GM12801 (cell line): ENCODE measurements around the gene ALX1.

Source experiments
- TF ChIP-seq, protein P1 (sequence below): IDR thresholded peaks from one replicate; pipeline ENCODE4 v1.5.1; 2011; ENCODE audit warnings: control low read depth; ENCODE audit not compliant: insufficient read length; ENCODE audit errors: extremely low read depth

ALX1 gene

DNA sequence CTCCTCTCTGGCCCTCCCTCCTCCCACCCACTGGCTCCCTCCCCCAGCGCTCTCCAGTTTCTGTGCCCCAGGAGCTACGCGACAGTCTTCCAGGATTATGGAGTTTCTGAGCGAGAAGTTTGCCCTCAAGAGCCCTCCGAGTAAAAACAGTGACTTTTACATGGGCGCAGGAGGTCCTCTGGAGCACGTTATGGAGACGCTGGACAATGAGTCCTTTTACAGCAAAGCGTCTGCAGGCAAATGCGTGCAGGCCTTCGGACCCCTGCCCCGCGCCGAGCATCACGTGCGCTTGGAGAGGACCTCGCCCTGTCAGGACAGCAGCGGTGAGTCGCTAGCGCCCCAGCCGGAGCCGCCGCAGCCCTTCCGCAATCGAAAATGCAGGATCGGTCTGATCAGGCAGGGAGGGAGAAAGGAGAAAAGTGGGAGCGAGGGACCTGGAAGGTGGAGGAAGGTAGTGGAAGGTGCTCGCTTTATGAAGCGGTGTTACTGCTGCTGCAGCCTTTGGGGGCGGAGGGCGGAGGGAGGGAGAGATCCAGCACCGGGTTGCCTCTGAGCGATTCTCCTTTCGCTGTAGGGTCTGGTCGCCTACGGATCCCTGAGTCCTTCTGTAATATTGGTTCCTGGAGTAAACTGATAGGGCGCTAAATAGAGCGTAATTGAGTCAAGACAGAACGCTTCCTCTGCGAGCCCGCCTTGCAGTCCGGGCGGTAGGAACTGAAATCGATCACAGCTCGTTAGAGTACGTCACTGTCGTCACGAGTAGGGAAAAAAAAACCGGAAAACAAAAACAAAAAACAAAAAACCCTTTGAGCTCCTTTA, at the start of gene ALX1:
Gene ALX1 (plus strand): TSS at position 56 of the 819 bp plus-strand sequence. CDS start 42 bp downstream, at position 98.
- TF ChIP-seq, protein P1, sequence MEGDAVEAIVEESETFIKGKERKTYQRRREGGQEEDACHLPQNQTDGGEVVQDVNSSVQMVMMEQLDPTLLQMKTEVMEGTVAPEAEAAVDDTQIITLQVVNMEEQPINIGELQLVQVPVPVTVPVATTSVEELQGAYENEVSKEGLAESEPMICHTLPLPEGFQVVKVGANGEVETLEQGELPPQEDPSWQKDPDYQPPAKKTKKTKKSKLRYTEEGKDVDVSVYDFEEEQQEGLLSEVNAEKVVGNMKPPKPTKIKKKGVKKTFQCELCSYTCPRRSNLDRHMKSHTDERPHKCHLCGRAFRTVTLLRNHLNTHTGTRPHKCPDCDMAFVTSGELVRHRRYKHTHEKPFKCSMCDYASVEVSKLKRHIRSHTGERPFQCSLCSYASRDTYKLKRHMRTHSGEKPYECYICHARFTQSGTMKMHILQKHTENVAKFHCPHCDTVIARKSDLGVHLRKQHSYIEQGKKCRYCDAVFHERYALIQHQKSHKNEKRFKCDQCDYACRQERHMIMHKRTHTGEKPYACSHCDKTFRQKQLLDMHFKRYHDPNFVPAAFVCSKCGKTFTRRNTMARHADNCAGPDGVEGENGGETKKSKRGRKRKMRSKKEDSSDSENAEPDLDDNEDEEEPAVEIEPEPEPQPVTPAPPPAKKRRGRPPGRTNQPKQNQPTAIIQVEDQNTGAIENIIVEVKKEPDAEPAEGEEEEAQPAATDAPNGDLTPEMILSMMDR = no peak

DNA sequence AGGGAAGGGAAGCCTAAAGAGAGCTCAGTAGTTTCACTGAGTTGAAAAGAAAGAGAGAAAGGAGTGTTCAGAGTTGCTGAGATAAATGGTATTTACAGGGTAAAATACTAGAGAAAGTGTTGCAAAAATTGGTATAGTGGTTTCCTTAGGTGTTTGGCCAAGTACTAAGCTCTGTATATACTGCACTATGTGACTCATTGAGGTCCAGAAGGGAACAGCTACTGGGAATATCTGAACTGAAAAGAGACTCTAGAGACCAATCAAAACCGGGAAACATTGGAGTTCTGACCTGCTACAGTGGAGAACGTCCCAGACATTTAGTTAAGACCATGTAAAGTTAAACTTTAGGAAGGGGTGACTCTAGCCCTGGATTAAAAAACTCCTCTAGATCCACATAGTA, 42.7 kb upstream of the ALX1 start:
- TF ChIP-seq, protein P1 = no peak

DNA sequence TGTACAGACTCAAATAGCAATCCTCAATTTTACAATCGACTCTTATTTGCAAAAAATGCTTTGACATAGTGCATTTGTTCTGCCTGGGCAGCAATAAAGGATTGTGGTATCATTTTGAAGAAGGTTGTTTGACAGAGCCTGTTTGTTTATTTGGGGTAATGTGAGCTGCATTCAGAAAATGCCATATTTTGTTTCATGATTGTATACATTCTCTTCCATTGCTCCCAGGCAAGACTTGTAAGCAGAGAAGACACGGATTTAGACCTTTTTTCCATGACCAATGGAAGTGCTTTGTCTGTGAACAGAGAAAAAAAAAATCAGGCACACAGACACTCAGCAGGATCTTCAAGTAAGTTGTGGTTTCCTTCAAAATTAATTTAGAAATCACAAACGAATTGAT, 35.5 kb upstream of the ALX1 start:
- TF ChIP-seq, protein P1 = no peak

DNA sequence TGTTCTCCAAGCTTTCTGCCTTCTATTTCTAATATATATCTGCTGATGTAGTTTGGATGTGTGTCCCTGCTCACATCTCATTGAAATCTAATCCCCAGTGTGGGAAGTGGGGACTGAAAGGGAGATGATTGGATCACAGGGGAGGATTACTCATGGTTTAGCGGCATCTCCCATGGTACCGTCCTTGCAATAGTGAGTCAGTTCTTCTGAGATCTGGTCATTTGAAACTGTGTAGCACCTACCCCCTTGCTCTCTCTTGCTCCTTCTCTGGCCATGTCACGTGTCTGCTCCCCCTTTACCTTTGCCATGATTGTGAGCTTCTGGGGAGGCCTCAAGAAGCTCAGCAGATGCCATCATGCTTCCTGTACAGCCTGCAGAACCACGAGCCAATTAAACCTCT, 26.2 kb upstream of the ALX1 start:
- TF ChIP-seq, protein P1 = no peak

DNA sequence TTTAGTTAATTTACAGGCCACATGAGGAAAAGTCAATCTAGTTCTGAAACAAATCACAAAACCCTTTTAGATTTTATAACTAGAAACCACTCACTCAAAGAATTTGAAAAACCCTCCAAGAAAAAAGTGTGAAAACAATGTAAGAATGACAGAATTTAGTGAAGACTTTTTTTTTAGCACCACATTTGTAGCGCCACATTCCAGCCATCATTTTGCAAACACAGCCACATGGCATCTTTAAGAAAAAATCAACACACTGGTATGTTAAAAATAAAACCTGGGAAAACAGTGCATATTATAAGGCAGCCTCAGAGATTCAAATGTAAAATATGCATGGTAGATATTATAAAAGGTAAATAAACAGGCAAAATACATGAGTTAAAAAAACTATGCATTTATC, 22.3 kb upstream of the ALX1 start:
- TF ChIP-seq, protein P1 = no peak

DNA sequence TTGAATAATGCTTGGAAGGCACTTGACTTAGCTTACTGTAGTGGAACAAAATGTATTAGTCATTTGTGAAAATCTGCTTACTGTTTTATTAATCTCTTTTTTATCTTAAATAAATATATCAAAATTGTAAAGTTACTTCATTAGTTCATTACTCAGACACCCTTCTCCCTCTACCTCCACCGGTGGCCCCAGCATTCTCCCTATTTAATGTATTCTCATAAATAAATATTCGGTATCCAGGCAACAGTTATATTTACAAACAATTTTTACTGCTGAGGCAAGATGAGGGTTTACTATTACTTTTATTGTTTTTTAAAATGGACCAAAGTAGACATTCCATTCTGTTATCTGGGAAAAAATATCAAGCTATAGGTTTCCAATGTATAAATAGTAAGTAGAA, 19.6 kb upstream of the ALX1 start:
- TF ChIP-seq, protein P1 = no peak

DNA sequence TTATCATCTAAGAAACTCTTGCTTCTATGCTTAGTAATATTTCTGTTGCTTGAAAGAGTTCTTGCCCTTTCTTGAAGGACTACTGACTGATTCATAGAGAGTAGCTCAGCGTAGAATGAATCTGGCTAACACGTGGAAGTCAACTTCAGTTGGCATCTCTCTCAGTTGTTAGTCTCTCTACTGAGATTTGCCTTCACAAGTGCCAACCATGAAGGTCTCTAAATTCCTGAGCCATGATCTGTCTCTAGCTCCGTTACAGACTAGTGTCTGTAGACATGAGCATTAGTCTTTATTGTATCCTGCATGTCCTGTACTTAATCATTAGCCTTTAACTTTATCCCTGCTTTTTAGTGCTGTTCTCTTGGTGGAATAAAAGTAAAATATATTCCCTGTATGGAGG, 19.1 kb upstream of the ALX1 start:
- TF ChIP-seq, protein P1 = no peak

DNA sequence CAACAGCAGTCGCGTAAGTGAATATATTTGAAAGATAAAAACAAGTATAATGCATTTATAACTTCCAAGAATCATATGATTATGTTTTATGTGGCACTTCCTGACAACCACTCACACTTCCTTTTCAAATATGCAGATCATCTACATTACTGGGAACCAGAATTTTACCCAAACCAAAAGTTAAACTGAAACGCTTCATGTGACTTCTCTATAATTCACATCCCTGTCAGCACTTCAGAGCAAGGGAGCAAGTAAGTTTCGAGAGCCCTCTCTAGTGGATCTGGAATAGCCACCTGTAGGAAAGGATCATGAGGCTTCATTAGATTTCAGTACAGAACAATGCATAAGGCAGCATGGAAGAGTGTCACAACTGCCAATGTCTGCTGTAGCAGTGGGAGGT, 13.7 kb upstream of the ALX1 start:
- TF ChIP-seq, protein P1 = no peak
